RCC 7860 (cell line): ENCODE data around the gene PSMB9.
"Not testable (repeated sequence)": the region's sequence is repeated elsewhere in the genome, so short reads cannot be mapped to it uniquely, and the experiment has no call there.

Experiments used
- DNase-seq: peaks from one replicate; pipeline ENCODE4 v3.0.0-alpha.2; 2015; ENCODE audit warnings: low spot score
- FAIRE-seq: peaks from 2 replicates; lab custom pipeline; 2012; peaks lifted over from hg19 to GRCh38; lab: Jason Lieb, UNC

The PSMB9 gene

DNA sequence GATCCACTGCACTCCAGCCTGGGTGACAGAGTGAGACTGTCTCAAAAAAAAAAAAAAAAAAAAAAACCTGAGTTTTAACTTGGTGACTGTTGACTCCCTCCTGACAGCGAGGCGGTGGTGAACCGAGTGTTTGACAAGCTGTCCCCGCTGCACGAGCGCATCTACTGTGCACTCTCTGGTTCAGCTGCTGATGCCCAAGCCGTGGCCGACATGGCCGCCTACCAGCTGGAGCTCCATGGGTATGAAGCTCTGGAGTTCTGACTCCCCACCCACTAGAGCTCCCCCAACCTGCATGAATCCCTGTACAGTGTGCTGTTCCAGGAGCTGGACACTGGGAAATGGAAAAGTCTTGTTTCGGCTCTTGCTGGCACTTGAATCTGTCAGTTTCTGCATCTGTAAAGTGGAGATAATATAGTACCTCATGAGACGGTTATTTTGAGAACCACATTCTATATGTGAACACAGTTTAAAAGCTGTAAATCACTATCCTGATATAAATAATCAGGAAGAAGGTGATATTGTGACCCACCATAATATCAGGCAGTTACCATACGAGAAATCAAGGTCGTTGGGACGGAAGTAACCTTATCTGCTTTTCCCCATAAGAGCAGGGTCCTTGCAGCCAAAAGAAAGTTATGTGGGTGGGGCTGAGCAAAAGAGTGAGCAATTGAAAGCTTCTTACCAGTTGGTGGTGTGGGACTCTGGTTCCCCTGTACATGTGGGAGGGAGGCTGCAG, 3.3 kb downstream of the PSMB9 start:
- FAIRE-seq = no peak

GRCh38 chr6:32858194-32858593, 4.2 kb downstream of the PSMB9 start:
- no peak for DNase-seq
- no peak for FAIRE-seq

More for the DNA sequence above, 3.3 kb downstream of the PSMB9 start:
- DNase-seq = no peak

GRCh38 chr6:32860674-32861073, 6.7 kb downstream of the PSMB9 start:
- DNase-seq (no peak), FAIRE-seq (no peak)

GRCh38 chr6:32862725-32863124, 8.7 kb downstream of the PSMB9 start:
- FAIRE-seq = no peak
- DNase-seq = no peak

- FAIRE-seq (no peak), DNase-seq (no peak)
Observed at GRCh38 chr6:32865724-32866443, 11.9 kb downstream of the PSMB9 start.

DNA sequence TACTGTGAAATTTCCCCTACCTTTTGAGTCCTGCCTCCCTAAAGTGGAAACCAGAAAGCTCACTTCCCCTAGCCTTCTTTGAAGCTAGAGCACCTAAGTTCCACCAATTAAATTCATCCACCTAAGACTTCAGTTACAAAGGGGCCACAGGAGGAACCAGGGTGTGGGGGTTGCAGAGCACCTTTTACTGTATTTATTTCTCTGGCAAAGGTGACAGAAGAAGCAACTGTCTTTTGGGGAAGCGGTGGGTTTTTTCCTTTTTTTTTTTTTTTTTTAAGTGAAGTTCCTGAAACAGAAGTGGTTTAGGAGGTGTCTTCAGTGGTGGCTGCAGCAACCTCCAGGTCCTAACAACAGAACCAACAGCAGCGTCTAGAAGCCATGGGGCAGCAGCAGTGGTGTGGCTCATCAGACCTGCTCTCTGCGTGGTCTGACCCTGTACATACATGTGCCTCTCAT, 13.1 kb downstream of the PSMB9 start:
- DNase-seq (no peak), FAIRE-seq (no peak)

DNA sequence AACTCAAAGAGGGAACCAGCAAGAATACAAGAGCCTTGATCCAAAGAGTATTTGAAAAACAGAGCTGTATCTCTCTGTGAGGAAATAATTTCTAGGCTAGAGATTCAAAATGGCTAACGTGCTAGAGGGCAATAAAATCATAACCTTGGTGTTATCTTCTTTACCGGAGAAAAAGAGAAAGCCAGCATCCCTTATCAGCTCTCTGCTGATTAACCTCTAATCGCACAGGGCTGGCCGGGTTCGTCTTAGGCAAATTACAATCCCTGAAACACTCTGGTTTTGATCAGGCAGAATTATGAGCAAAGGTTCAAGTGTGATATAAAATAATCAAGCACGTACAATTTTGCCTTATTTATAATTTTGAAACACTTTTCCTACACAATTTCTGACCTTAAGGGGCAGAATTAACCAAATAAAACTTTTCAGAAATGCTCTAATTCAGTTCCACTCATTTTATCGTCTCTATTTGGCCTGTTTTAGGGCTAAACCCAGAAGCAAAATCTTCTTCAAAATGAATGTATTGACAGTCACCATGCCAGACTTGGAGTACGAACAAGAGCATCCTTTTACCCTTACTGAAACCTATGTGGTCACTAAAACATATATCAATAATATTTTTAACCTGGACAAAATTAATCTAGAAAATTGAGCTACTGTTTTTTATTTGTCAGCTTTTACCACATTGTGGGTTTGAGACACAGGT, 13.7 kb downstream of the PSMB9 start:
- DNase-seq (no peak), FAIRE-seq (no peak)

GRCh38 chr6:32868257-32868788, 14.3 kb downstream of the PSMB9 start:
- peak; percentile 84 for FAIRE-seq
- peak; percentile 38 for DNase-seq

GRCh38 chr6:32873947-32874346, 20.0 kb downstream of the PSMB9 start:
- DNase-seq, FAIRE-seq: not testable (repeated sequence)

DNA sequence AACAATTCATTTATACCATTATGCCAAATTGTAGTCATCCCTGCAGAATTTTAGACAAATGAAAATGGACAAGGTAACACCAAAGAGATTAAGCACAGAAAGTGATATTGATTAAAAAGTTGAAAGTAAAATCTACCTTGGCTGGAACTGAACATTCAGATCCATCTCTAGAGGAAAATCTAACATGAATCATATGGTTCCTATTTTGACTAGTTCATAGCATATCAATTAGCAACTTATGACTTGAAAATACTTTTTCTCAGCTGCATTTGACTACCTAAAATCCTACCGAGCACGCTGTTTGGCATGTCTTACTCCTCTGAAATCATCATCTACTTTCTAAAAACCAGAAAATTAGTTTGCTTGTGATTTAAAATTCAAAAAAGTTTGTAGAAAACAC, 22.6 kb downstream of the PSMB9 start:
- DNase-seq = no peak
- FAIRE-seq = no peak

- FAIRE-seq = no peak
- DNase-seq = no peak
Observed at GRCh38 chr6:32879691-32880090, 25.7 kb downstream of the PSMB9 start.

DNA sequence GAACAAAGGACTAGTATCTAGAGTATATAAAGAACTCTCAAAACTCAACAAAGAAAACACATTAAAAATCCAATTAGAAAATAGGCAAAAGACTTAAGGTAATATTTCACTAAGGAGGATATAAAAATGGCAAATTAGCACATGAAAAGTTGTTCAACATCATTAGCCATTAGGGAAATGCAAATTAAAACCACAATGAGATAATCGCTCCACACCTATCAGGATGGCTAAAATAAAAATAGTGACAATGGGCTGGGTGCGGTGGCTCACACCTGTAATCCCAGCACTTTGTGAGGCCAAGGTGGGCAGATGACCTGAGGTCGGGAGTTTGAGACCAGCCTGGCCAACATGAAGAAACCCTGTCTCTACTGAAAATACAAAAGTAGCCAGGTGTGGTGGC, 27.0 kb downstream of the PSMB9 start:
- DNase-seq, FAIRE-seq: not testable (repeated sequence)

GRCh38 chr6:32882879-32883250, 28.9 kb downstream of the PSMB9 start:
- peak; percentile 63 for FAIRE-seq
- DNase-seq = peak; percentile 60

- FAIRE-seq (no peak), DNase-seq (no peak)
Observed at GRCh38 chr6:32883789-32884188, 29.8 kb downstream of the PSMB9 start.

DNA sequence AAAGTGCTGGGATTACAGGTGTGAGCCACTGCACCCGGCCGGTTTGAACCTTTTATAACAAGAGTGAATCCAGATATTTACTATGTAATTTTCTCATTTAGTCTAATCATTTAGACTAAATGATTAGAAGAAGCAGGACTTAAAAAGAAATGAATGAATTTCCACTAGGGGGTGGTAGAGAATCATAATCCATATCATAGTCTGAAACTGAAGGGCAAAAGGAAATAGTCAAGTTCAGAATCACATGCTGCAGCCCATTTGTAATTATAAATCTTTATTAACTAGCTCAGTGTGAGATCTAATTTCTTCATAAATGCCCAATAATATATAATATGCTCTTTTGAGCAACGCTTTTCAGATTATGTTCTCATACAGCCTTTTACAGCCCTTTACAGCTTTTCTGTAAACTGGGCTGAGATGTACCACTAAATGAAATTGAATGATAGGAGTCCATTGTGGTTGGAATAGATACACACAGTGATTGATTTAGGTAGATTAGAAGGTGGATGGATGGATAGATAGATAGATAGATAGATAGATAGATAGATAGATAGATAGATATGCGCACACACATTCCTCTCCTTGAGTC, 31.8 kb downstream of the PSMB9 start:
- DNase-seq = peak; percentile 32
- peak; percentile 78 for FAIRE-seq

GRCh38 chr6:32886681-32887383, 32.8 kb downstream of the PSMB9 start:
- DNase-seq (peak; percentile 43), FAIRE-seq (no peak)

DNA sequence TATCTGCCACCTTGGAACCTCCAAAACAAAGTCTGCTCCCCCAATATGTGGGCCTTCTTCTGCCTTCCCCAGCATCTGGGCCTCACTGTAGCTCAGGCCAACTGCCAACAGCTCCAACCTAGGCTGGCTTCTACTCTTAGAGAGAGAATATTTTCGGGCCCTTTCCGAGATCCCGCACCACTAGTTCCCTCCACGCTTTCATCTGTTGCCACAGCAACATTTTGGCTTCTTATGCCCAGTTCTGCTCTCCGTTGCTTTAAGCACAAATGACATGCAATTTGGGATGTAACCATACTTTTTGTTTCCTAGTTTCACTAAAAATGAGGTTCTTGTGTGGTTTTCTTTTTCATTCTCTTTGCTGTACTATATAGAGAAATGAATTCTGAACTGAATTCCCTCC, 33.6 kb downstream of the PSMB9 start:
- no peak for FAIRE-seq
- DNase-seq = no peak

DNA sequence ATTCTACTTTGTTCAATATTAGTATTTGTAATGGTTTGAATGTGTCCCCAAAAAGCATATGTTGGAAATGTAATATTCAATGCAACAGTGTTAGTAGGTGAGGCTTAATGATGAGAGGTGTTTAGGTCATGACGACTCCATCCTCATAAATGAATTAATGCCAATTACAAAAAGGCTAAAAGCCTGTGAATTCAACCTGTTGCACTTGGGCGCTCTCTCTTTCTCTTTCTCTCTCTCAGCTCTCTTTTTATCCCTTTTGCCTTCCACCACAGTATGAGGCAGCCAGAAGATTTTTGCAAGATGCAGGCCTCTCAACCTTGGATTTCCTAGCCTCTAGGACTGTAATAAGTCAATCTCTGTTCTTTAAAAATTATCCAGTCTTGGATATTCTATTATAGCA, 34.6 kb downstream of the PSMB9 start:
- no peak for FAIRE-seq
- DNase-seq = no peak

DNA sequence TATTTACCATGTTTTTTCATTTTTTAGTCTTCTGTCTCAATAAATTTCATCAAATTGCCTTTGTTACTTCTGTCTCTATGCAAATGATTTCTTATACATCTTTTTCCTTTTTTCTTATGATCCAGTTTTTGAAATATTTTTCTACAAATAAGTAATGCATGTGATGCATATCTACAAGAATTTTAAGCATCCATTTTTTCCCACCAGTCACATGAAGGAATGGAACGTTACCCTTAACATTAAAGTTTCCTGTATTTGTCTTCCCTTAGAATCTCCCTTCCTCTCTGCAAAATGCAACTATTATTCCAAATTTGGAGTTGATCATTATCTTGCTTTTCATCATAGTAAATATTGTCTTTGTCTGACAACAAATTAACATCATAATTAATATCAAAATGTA, 35.5 kb downstream of the PSMB9 start:
- FAIRE-seq (no peak), DNase-seq (no peak)

DNA sequence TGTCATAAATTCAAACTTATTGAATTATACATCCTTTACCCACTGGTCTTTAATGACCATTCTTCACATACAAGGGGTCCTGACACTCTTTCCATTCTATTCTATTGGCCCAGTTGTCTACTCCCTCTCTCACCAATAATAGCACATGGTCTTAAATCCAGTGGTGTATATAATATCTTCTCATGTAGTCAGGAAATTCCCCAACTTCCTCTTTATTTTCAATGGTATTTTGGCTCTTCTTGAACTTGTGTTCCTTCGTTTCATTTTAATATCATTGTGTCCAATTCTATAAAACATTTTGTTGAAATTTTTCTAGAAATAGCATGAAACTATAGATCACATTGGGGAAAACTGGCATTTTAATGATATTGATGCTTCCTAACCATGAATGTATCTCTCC, 36.8 kb downstream of the PSMB9 start:
- no peak for DNase-seq
- no peak for FAIRE-seq
